Raji (cell line): ENCODE data around the gene SLC7A7.

ENCODE experiments used
- POLR2A ChIP-seq: IDR thresholded peaks from 2 replicates; pipeline ENCODE4 v1.6.1; 2011; ENCODE audit warnings: low read depth, low read length, control low read depth; ENCODE audit not compliant: insufficient read depth

The SLC7A7 gene

GRCh38 chr14:22808388-22809209 lies 6.6 kb downstream of the SLC7A7 start:
- no peak for TF ChIP-seq POLR2A

- TF ChIP-seq POLR2A = no peak
Observed at GRCh38 chr14:22807432-22808087, 7.7 kb downstream of the SLC7A7 start.

DNA sequence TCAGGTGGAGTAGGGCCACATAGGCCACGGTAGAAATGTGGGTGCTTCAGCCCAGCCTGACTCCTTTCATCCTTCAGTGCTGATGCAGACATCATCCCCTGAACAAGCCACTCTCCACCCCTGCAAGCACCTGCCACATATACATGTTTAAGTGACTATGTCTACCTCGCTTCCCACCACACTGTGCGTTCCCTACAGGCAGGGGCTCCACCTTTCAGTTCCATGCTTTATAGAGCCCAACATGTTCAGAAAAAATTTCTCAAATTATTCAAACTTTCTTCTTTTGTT lies 11.6 kb downstream of the SLC7A7 start:
- TF ChIP-seq POLR2A = no peak

DNA sequence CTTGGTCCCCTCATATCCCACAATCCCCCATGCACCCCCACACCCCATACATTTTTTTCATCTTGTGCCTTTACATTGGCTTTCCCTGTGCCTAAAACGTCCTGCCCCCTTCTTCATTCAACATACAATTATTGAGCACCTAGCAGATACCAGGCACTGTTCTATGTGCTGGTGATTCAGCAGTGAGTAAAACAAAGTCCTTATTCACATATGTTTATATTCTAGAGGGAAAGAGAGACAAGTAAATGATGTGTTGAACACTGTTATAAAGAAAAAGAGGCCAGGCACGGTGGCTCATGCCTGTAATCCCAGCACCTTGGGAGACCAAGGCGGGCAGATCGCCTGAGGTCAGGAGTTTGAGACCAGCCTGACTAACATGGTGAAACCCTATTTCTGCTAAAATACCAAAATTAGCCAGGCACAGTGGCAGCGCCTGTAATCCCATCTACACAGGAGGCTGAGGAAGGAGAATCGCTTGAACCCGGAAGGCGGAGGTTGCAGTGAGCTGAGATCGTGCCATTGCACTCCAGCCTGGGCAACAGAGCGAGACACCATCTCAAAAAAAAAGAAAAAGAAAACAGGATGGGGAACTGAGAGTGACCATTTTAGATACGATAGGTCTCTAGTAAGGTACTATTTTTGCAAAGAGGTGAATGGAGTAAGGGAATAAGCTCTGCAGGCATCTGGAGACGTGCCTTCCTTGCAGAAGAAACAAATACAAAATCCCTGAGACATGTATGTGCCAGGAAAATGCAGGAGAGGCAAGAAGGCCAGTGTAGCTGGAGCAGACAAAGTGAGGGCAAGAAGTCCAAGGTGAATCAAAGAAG lies 12.2 kb downstream of the SLC7A7 start:
- no peak for TF ChIP-seq POLR2A

- TF ChIP-seq POLR2A = no peak
Observed at GRCh38 chr14:22801716-22802115, 13.5 kb downstream of the SLC7A7 start.

GRCh38 chr14:22800346-22800745 lies 14.9 kb downstream of the SLC7A7 start:
- TF ChIP-seq POLR2A = no peak

DNA sequence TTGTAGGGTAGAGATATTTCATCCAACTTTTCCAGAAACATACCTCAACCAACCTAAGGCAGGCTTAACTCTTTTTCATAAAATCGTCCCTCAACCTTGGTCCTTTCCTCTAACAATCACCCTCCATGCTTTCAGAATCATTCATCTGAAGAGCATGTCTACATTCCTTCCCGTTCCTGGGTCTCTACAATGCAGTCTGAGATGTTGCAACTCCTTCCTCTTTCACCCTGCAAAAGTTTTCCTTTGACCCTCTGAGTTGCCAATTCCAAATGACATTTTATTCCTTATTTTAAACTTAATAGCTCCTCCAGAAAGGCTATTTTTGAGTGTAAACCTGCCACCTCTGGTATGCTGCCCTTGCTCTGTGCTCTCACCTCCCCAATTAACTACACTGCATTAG lies 16.7 kb downstream of the SLC7A7 start:
- TF ChIP-seq POLR2A = no peak

DNA sequence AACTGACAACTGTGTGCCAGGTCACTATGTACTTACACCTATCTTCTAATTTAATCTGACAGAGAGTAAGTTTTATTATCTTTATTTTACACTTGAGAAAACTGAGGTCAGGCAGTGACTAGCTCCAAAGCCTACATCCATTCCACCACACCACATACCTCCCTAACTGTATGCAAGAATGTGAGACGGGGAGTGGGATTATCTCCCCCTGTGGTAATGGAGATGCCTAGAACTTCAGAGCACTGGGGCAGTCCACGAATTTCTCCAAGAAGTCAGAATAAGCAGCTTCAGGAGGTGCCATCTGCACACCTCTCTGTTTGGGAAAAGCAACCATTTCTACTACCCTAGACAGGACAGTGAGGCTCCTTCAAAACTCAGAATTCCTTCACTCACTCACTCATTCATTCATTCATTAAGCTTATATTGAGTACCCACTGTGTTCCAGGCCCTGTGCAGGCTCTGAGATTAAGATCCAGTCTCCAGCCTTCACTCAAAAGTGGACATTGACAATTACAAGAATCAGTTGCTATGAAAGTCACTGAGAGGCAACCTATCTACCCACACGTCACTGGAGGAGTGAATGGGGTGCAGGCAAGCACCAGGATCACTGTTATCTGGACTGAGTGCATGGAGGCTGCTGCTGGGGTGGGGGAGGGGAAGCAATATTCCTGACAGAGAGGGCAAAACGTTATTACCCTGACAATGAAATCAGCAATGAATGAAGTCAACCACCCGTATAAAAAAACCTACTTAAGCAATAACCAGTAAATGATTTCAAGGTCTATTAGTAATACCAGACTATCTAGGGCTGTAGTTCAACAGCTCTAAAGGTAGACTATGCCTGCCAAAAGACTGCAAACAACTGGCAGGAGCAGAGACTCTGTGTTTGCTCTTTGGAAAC lies 18.0 kb downstream of the SLC7A7 start:
- TF ChIP-seq POLR2A = no peak

DNA sequence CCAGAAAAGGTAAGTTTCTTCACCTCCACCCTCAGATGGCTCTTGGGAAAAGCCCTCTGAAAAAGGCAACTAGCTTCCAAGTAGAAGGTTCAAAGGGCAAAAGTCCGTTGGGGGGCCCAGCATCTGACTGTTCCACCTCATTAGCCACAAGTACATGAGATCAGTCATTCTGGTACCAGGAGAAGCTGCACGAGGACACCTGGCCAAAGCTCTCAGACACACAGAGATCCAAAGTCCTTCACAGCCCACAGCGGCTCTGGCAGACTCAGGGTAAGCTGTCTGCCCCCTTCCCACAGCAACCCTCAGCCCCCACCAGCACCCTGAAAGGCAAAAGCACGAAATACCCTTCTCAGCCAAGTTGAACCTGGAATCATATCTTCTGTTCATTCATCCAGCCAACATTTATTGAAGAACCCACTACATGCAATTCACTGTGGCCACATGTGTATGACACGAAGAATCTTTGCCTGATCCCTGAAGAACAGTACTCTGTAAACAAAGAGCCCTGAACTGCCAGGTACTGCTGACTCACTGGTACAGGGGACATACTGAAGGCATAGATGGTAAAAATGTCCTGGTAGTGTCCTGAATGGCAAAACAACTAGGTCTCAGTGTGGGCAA lies 19.0 kb downstream of the SLC7A7 start:
- no peak for TF ChIP-seq POLR2A

DNA sequence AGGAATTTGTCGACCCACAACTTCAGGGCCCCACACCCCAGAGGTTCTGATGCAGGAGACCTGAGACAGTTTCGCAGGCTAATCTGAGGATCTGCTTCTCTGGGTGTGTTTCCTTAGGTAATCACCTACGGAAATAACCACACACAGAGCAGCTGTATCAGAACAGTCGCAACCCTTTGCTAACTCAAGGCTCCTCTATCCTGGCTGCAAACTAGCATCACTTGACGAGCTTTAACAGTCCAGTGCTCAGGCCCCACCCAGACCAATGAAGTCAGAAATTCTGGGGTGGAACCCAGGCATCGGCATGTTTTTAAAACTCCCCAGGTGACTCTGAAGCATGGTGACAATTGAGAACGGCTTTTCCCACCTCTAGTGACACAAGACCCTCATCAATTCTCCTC lies 20.7 kb downstream of the SLC7A7 start:
- TF ChIP-seq POLR2A = no peak

GRCh38 chr14:22793976-22794375 lies 21.3 kb downstream of the SLC7A7 start:
- TF ChIP-seq POLR2A = no peak

DNA sequence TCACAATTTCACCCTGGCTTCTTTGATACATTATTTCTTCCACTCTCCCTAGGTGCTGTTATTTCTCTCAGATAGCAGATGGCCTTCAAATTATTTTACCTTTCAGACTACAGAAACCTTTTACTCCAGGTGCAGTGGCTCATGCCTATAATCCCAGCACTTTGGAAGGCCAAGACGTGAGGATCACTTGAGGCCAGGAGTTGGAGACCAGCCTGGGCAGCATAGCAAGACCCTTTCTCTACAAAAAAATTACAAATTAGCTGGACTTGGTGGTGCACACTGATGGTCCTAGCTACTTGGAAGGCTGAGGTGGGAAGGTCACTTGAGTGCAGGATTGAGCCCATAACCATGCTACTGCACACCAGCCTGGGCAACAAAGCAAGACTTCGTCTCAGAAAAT lies 23.1 kb downstream of the SLC7A7 start:
- no peak for TF ChIP-seq POLR2A

DNA sequence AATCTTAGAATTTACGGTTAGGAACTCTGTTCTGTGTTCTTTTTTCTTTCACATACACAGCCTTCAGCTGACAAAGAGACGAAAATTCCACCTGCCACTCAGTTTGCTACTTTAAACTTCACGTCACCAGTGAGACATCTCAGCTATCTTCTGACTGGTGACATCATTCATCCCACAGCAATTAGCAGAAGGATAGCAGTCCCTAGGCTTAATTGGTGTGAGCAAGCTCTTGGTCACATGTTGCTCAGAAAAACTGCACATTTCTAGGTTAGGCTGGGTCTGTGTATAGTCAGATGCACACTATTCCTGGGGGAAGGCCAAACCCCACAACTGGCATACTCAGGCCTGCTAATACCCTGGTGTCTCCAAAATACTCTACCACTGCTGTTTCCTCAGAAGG lies 23.9 kb downstream of the SLC7A7 start:
- TF ChIP-seq POLR2A = no peak

GRCh38 chr14:22786685-22787084 lies 28.6 kb downstream of the SLC7A7 start:
- TF ChIP-seq POLR2A = no peak
